NOMO-1 treated with DMSO at 0.1 percent for 48 hours (cell line): ENCODE measurements around the gene PTPRO.

Source experiments
- DNase-seq: peaks from one replicate; lab custom pipeline; 2025; ENCODE audit not compliant: unreplicated experiment; lab: John Stamatoyannopoulos, UW

PTPRO gene

GRCh38 chr12:15634010-15634683 lies 311.8 kb downstream of the PTPRO start:
- DNase-seq, result no peak

GRCh38 chr12:15636060-15636890 lies 314.0 kb downstream of the PTPRO start:
- no peak for DNase-seq

- no peak for DNase-seq
These were observed 315.9 kb downstream of the PTPRO start for GRCh38 chr12:15638231-15638630.

GRCh38 chr12:15644700-15645099 lies 322.4 kb downstream of the PTPRO start:
- DNase-seq, result no peak

GRCh38 chr12:15646581-15646980 lies 324.3 kb downstream of the PTPRO start:
- DNase-seq, result no peak
